SK-N-SH (cell line): ENCODE measurements around the gene LY6G6D. TPM values are rescaled to one million over a fixed set of nuclear protein-coding genes. Genes with fewer than 3 reads are reported as not detected.

Experiments
- CTCF ChIA-PET: fragments of 300-600, 350-600 bp; formaldehyde crosslinking; extraction: SDS; loops from one replicate; lab custom pipeline; 2021; lab: Yijun Ruan, JAX
- POLR2A ChIA-PET: fragments of 350-600 bp; sonication (Branson Sonifier 250); formaldehyde crosslinking; extraction: SDS; loops from one replicate; lab custom pipeline; 2020; ENCODE audit warnings: antibody characterized with exemption, inconsistent platforms; lab: Yijun Ruan, JAX
- DNase-seq: peaks from one replicate; pipeline ENCODE4 v3.0.0; 2012
- H2AFZ ChIP-seq: fragments of 200-600 bp; sonication (generic); 2 replicates; pipeline ENCODE4 v1.8.1; 2016; ENCODE audit warnings: antibody characterized with exemption, mild to moderate bottlenecking, low read depth
- H3F3A ChIP-seq: fragments of 200-600 bp; sonication (generic); replicated peaks from 2 replicates; pipeline ENCODE3; 2016; ENCODE audit warnings: antibody characterized with exemption, mild to moderate bottlenecking; ENCODE audit not compliant: insufficient read depth
- H3K27ac ChIP-seq, 2 experiments: fragments of 200-500 bp in 1 of 2; fragments of 200-600 bp in 1 of 2; sonication (Bioruptor generic) in 1 of 2; sonication (generic), shearing (Covaris generic) in 1 of 2; 2 replicates each; pipeline versions ENCODE4 v1.5.1 to v1.6.1; 2014 to 2016; ENCODE audit warnings: low read depth in 2 of 2, inconsistent platforms in 1 of 2, low read length in 1 of 2, mild to moderate bottlenecking in 1 of 2, mixed read lengths in 1 of 2
- H3K27me3 ChIP-seq: fragments of 200-600 bp; sonication (generic), shearing (Covaris generic); 2 replicates; pipeline ENCODE4 v1.6.1; 2016; ENCODE audit warnings: mixed run types; ENCODE audit not compliant: insufficient read depth
- H3K36me3 ChIP-seq, 2 experiments: fragments of 200-500 bp in 1 of 2; fragments of 200-600 bp in 1 of 2; sonication (Bioruptor generic) in 1 of 2; sonication (generic) in 1 of 2; replicated peaks in 1 of 2; 2 replicates each; pipeline versions ENCODE3 to v1.5.1; 2014 to 2016; ENCODE audit warnings: low read length in 1 of 2, mild to moderate bottlenecking in 1 of 2; ENCODE audit not compliant: insufficient read depth in 2 of 2, control insufficient read depth in 1 of 2
- H3K4me1 ChIP-seq, 2 experiments: fragments of 200-500 bp in 1 of 2; fragments of 200-600 bp in 1 of 2; sonication (Bioruptor generic) in 1 of 2; sonication (generic), shearing (Covaris generic) in 1 of 2; 2 replicates each; pipeline versions ENCODE4 v1.5.1 to v1.6.1; 2014 to 2016; ENCODE audit warnings: low read depth in 1 of 2, low read length in 1 of 2, mixed run types in 1 of 2; ENCODE audit not compliant: insufficient read depth in 2 of 2, control insufficient read depth in 1 of 2
- H3K4me2 ChIP-seq: fragments of 200-600 bp; sonication (generic), shearing (Covaris generic); 2 replicates; pipeline ENCODE4 v1.6.1; 2017; ENCODE audit warnings: mixed run types
- H3K4me3 ChIP-seq, 2 experiments: fragments of 200-500 bp in 1 of 2; fragments of 200-600 bp in 1 of 2; sonication (Bioruptor generic) in 1 of 2; sonication (generic), shearing (Covaris generic) in 1 of 2; 2 replicates each; pipeline versions ENCODE4 v1.5.1 to v1.8.1; 2014 to 2016; ENCODE audit warnings: low read depth in 2 of 2, inconsistent platforms in 1 of 2, low read length in 1 of 2, mild to moderate bottlenecking in 1 of 2, mixed read lengths in 1 of 2, moderate library complexity in 1 of 2
- H3K79me2 ChIP-seq: fragments of 200-600 bp; sonication (generic); 2 replicates; pipeline ENCODE4 v1.8.1; 2017; ENCODE audit warnings: mild to moderate bottlenecking; ENCODE audit not compliant: insufficient read depth
- H3K9ac ChIP-seq: fragments of 200-600 bp; sonication (generic); 2 replicates; pipeline ENCODE4 v1.6.1; 2017; ENCODE audit warnings: mixed run types
- H3K9me2 ChIP-seq: fragments of 200-600 bp; sonication (generic); 2 replicates; pipeline ENCODE4 v1.6.1; 2017; ENCODE audit warnings: mixed run types
- H3K9me3 ChIP-seq: fragments of 200-600 bp; sonication (generic); 2 replicates; pipeline ENCODE4 v1.6.1; 2017; ENCODE audit warnings: mixed run types, mild to moderate bottlenecking, moderate library complexity
- H4K20me1 ChIP-seq: fragments of 200-600 bp; sonication (generic); 2 replicates; pipeline ENCODE4 v1.6.1; 2017; ENCODE audit warnings: mild to moderate bottlenecking, mixed run types; ENCODE audit not compliant: insufficient read depth
- CHD2 ChIP-seq: fragments of 150-350 bp; IDR thresholded peaks from 2 replicates; pipeline ENCODE4 v1.6.1; 2018; ENCODE audit warnings: low read length; ENCODE audit not compliant: partially characterized antibody
- ELF1 ChIP-seq: IDR thresholded peaks from 2 replicates; pipeline ENCODE4 v1.4.0; 2012
- GABPA ChIP-seq: IDR thresholded peaks from 2 replicates; pipeline ENCODE4 v1.4.0; 2012; ENCODE audit warnings: low read depth, mild to moderate bottlenecking
- JUND ChIP-seq: IDR thresholded peaks from 2 replicates; pipeline ENCODE4 v1.4.0; 2012
- MXI1 ChIP-seq: IDR thresholded peaks from 2 replicates; pipeline ENCODE4 v1.6.1; 2012; ENCODE audit warnings: mild to moderate bottlenecking, low read depth, low read length, improper control_type of control experiment
- NRF1 ChIP-seq: IDR thresholded peaks from 2 replicates; pipeline ENCODE4 v1.6.1; 2012; ENCODE audit warnings: low read depth, mild to moderate bottlenecking, low read length
- POLR2AphosphoS5 ChIP-seq: IDR thresholded peaks from 2 replicates; pipeline ENCODE4 v1.6.1; 2012; ENCODE audit warnings: low read depth, low read length
- RAD21 ChIP-seq: IDR thresholded peaks from 2 replicates; pipeline ENCODE4 v1.6.1; 2012; ENCODE audit warnings: mild to moderate bottlenecking, low read length
- RCOR1 ChIP-seq: fragments of 150-350 bp; IDR thresholded peaks from 2 replicates; pipeline ENCODE4 v1.6.1; 2017; ENCODE audit warnings: antibody characterized with exemption, low read length
- SIN3A ChIP-seq: IDR thresholded peaks from 2 replicates; pipeline ENCODE4 v1.6.1; 2012; ENCODE audit warnings: low read depth, mild to moderate bottlenecking, low read length, moderate library complexity, borderline replicate concordance
- SMC3 ChIP-seq: IDR thresholded peaks from 2 replicates; pipeline ENCODE4 v1.6.1; 2012; ENCODE audit warnings: low read depth, low read length, improper control_type of control experiment
- TEAD4 ChIP-seq: IDR thresholded peaks from 2 replicates; pipeline ENCODE4 v1.4.0; 2012; ENCODE audit warnings: mild to moderate bottlenecking, borderline replicate concordance; ENCODE audit not compliant: insufficient read depth
- YY1 ChIP-seq: IDR thresholded peaks from 2 replicates; pipeline ENCODE4 v1.4.0; 2012; ENCODE audit warnings: low read depth, mild to moderate bottlenecking
- WGBS: methylation state at CpG from one replicate; pipeline ENCODE4 v1.1.6; 2017; ENCODE audit warnings: low lambda C conversion rate; 5-methylcytosine and 5-hydroxymethylcytosine counted together
- polyA plus RNA-seq, 3 experiments: library from polyadenylated mRNA; depleted of rRNA; stranded (reverse); fragments of >200 nt; gene quantifications; 2 replicates each; pipeline ENCODE4 v1.2.3, GENCODE V29; 2012
- TF ChIP-seq, protein P1 (sequence below): fragments of 150-350 bp; IDR thresholded peaks from 2 replicates; pipeline ENCODE4 v1.6.1; 2017; ENCODE audit warnings: antibody characterized with exemption, low read length, low read depth, borderline replicate concordance
- TF ChIP-seq, protein P2 (sequence below): IDR thresholded peaks from 2 replicates; pipeline ENCODE4; 2012
- TF ChIP-seq, protein P3 (sequence below): fragments of 150-350 bp; IDR thresholded peaks from 2 replicates; pipeline ENCODE4 v1.6.1; 2016; ENCODE audit warnings: mild to moderate bottlenecking, low read depth, low read length
- TF ChIP-seq, protein P4 (sequence below): IDR thresholded peaks from 2 replicates; pipeline ENCODE4 v1.4.0; 2012; ENCODE audit warnings: low read depth, borderline replicate concordance
- TF ChIP-seq, protein P5 (sequence below): IDR thresholded peaks from 2 replicates; pipeline ENCODE4 v1.6.1; 2012; ENCODE audit warnings: mild to moderate bottlenecking, low read depth, low read length, moderate library complexity

The LY6G6D gene
- polyA plus RNA-seq, 1 of the 3 experiments (the other 2 are of a cell fraction) = not detected

DNA sequence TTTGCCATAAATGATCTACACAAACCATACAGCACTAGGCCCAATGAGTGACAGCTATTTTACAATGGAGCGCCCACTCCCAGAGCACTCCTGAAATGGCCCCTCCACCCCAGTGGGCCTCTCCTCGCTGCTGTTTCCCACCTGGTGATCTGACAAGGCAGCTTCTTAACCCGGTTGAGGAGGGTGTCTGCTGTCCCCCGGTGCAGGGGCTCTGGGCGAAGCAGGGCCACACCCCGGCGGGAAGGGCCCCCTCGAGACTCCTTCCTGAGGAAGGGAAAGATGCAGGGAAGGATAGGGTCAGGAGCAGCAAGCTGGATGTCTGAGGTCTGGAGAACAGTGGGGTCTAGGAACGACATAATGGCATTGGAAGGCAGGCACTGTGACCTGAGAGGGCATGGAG, 22.3 kb upstream of the LY6G6D start (continued):
- no peak for TF ChIP-seq POLR2AphosphoS5
- no peak for TF ChIP-seq GABPA
- TF ChIP-seq, protein P1, sequence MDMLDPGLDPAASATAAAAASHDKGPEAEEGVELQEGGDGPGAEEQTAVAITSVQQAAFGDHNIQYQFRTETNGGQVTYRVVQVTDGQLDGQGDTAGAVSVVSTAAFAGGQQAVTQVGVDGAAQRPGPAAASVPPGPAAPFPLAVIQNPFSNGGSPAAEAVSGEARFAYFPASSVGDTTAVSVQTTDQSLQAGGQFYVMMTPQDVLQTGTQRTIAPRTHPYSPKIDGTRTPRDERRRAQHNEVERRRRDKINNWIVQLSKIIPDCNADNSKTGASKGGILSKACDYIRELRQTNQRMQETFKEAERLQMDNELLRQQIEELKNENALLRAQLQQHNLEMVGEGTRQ = no peak
- no peak for TF ChIP-seq CHD2

DNA sequence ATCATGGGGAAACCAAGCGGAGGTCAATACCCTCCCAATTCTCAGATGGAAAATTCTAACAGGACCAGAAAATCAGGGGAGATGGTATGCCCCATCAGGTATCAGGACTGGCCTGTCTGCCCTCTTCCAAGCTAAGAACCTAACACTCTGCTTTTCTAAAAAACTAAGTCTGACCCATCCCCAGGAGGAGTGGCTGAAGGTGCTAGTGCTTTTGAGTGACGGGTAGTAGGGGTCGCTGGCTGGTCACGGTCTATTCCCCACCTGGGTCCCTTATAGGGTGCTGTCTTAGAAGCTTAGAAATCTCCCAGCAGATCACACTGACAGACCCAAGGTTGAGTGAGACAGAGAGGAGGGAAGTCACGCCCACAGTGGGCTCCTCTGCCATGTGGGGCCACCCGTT, 21.6 kb upstream of the LY6G6D start:
- no peaks in the 10 kb centered on the region for H3K27me3 ChIP-seq
- H3K9me2 ChIP-seq = no peaks in the 10 kb centered on the region
- H3F3A ChIP-seq = no peaks in the 10 kb centered on the region
- ChIA-PET POLR2A (no interaction called here), CTCF (interaction anchor here (0.6 to 4.5 kb wide), 7 partner anchors 9 to 147 kb away, joined by 3 to 29 read pairs (median 3); partner anchors contain the start of genes ATP6V1G2 and LY6G5C)
- no peaks in the 10 kb centered on the region for H3K9me3 ChIP-seq
- H3K4me1 ChIP-seq = no peaks in the 10 kb centered on the region
- H3K79me2 ChIP-seq = no peaks in the 10 kb centered on the region
- no peaks in the 10 kb centered on the region for H4K20me1 ChIP-seq
- H3K4me3 ChIP-seq = no peak overlapping the region
- no peak for TF ChIP-seq TEAD4
- TF ChIP-seq GABPA = no peak
- no peak for TF ChIP-seq YY1
- TF ChIP-seq MXI1 = no peak
- TF ChIP-seq, protein P2, sequence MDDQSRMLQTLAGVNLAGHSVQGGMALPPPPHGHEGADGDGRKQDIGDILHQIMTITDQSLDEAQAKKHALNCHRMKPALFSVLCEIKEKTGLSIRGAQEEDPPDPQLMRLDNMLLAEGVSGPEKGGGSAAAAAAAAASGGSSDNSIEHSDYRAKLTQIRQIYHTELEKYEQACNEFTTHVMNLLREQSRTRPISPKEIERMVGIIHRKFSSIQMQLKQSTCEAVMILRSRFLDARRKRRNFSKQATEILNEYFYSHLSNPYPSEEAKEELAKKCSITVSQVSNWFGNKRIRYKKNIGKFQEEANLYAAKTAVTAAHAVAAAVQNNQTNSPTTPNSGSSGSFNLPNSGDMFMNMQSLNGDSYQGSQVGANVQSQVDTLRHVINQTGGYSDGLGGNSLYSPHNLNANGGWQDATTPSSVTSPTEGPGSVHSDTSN = no peak
- TF ChIP-seq, protein P3, sequence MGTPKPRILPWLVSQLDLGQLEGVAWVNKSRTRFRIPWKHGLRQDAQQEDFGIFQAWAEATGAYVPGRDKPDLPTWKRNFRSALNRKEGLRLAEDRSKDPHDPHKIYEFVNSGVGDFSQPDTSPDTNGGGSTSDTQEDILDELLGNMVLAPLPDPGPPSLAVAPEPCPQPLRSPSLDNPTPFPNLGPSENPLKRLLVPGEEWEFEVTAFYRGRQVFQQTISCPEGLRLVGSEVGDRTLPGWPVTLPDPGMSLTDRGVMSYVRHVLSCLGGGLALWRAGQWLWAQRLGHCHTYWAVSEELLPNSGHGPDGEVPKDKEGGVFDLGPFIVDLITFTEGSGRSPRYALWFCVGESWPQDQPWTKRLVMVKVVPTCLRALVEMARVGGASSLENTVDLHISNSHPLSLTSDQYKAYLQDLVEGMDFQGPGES = no peak
- TF ChIP-seq, protein P4, sequence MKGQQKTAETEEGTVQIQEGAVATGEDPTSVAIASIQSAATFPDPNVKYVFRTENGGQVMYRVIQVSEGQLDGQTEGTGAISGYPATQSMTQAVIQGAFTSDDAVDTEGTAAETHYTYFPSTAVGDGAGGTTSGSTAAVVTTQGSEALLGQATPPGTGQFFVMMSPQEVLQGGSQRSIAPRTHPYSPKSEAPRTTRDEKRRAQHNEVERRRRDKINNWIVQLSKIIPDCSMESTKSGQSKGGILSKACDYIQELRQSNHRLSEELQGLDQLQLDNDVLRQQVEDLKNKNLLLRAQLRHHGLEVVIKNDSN = no peak
- no peak for TF ChIP-seq RAD21
- TF ChIP-seq NRF1 = no peak
- TF ChIP-seq POLR2AphosphoS5 = no peak
- no peak for TF ChIP-seq JUND
- no peak for TF ChIP-seq SMC3
- TF ChIP-seq ELF1 = no peak
- no peak for TF ChIP-seq SIN3A
- TF ChIP-seq, protein P1 = no peak
- TF ChIP-seq, protein P5, sequence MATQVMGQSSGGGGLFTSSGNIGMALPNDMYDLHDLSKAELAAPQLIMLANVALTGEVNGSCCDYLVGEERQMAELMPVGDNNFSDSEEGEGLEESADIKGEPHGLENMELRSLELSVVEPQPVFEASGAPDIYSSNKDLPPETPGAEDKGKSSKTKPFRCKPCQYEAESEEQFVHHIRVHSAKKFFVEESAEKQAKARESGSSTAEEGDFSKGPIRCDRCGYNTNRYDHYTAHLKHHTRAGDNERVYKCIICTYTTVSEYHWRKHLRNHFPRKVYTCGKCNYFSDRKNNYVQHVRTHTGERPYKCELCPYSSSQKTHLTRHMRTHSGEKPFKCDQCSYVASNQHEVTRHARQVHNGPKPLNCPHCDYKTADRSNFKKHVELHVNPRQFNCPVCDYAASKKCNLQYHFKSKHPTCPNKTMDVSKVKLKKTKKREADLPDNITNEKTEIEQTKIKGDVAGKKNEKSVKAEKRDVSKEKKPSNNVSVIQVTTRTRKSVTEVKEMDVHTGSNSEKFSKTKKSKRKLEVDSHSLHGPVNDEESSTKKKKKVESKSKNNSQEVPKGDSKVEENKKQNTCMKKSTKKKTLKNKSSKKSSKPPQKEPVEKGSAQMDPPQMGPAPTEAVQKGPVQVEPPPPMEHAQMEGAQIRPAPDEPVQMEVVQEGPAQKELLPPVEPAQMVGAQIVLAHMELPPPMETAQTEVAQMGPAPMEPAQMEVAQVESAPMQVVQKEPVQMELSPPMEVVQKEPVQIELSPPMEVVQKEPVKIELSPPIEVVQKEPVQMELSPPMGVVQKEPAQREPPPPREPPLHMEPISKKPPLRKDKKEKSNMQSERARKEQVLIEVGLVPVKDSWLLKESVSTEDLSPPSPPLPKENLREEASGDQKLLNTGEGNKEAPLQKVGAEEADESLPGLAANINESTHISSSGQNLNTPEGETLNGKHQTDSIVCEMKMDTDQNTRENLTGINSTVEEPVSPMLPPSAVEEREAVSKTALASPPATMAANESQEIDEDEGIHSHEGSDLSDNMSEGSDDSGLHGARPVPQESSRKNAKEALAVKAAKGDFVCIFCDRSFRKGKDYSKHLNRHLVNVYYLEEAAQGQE = no peak
- TF ChIP-seq RCOR1 = no peak
- no peak for DNase-seq
- H2AFZ ChIP-seq = no peak overlapping the region
- H3K9ac ChIP-seq = no peak overlapping the region
- H3K27ac ChIP-seq = no peak overlapping the region
- H3K36me3 ChIP-seq = peaks cover 27 to 43% of the 10 kb centered on the region in 2 experiments
- WGBS = 94% methylated on average over 5 of the region's 6 CpGs
- no peak overlapping the region for H3K4me2 ChIP-seq
